MM.1S (cell line): Measurements from ENCODE around the gene FGF14.
"Not testable (repeated sequence)": the region's sequence is repeated elsewhere in the genome, so short reads cannot be mapped to it uniquely, and the experiment has no call there.

ENCODE experiments used
- DNase-seq: peaks from one replicate; pipeline ENCODE4 v3.0.0-alpha.2; 2015
- H2AFZ ChIP-seq: fragments of 300-600 bp; sonication (generic); 2 replicates; pipeline ENCODE4 v1.6.0; 2016; ENCODE audit warnings: antibody characterized with exemption, low read length
- H3F3A ChIP-seq: fragments of 300-600 bp; sonication (generic); 2 replicates; pipeline ENCODE4 v1.6.1; 2016; ENCODE audit warnings: mild to moderate bottlenecking, antibody characterized with exemption, low read length, moderate library complexity, mixed read lengths; ENCODE audit not compliant: insufficient read depth
- H3K27ac ChIP-seq: fragments of 300-600 bp; sonication (generic); 2 replicates; pipeline ENCODE4 v1.5.1; 2016; ENCODE audit warnings: mild to moderate bottlenecking, low read length
- H3K27me3 ChIP-seq: fragments of 300-600 bp; sonication (generic); replicated peaks from 2 replicates; pipeline ENCODE4 v1.6.0; 2016; ENCODE audit warnings: low read length; ENCODE audit not compliant: insufficient read depth
- H3K36me3 ChIP-seq: fragments of 300-600 bp; sonication (generic); replicated peaks from 2 replicates; pipeline ENCODE4 v1.6.1; 2016; ENCODE audit warnings: mild to moderate bottlenecking, low read length, mixed read lengths; ENCODE audit not compliant: insufficient read depth
- H3K4me1 ChIP-seq: fragments of 300-600 bp; sonication (generic); 2 replicates; pipeline ENCODE4 v1.6.1; 2016; ENCODE audit warnings: low read length, mixed read lengths
- H3K4me2 ChIP-seq: fragments of 300-600 bp; sonication (generic); 2 replicates; pipeline ENCODE4 v1.6.0; 2016; ENCODE audit warnings: low read depth, low read length
- H3K4me3 ChIP-seq: fragments of 300-600 bp; sonication (generic); 2 replicates; pipeline ENCODE4 v1.5.1; 2016; ENCODE audit warnings: low read length, mixed read lengths
- H3K79me2 ChIP-seq: fragments of 300-600 bp; sonication (generic); 2 replicates; pipeline ENCODE4 v1.6.1; 2016; ENCODE audit warnings: mixed run types, low read length, mixed read lengths
- H3K9ac ChIP-seq: fragments of 300-600 bp; sonication (generic); 2 replicates; pipeline ENCODE4 v1.6.1; 2016; ENCODE audit warnings: low read length, mixed read lengths
- H3K9me2 ChIP-seq: fragments of 300-600 bp; sonication (generic); replicated peaks from 2 replicates; pipeline ENCODE4 v1.6.1; 2016; ENCODE audit warnings: mild to moderate bottlenecking, low read length, mixed read lengths; ENCODE audit not compliant: insufficient read depth
- H3K9me3 ChIP-seq: fragments of 300-600 bp; sonication (generic); replicated peaks from 2 replicates; pipeline ENCODE4 v1.6.1; 2016; ENCODE audit warnings: mild to moderate bottlenecking, low read length, mixed read lengths; ENCODE audit not compliant: insufficient read depth
- H4K20me1 ChIP-seq: fragments of 300-600 bp; sonication (generic); 2 replicates; pipeline ENCODE4 v1.6.1; 2016; ENCODE audit warnings: mild to moderate bottlenecking, low read length, moderate library complexity, mixed read lengths; ENCODE audit not compliant: insufficient read depth
- CTCF ChIP-seq: fragments of 300-600 bp; sonication (generic); IDR thresholded peaks from 2 replicates; pipeline ENCODE4 v1.5.1; 2016; ENCODE audit warnings: antibody characterized with exemption, low read length, mixed read lengths
- EZH2 ChIP-seq: fragments of 300-600 bp; sonication (generic); optimal IDR thresholded peaks from 2 replicates; pipeline ENCODE3; 2017; ENCODE audit warnings: low read depth, mild to moderate bottlenecking, antibody characterized with exemption, low read length, mixed read lengths
- EZH2phosphoT487 ChIP-seq: fragments of 300-600 bp; sonication (generic); IDR thresholded peaks from 2 replicates; pipeline ENCODE4 v1.6.1; 2018; ENCODE audit warnings: antibody characterized with exemption, low read length

FGF14 gene

GRCh38 chr13:102139626-102140025, 262.2 kb downstream of the FGF14 start:
- H3K4me1 ChIP-seq, result no peaks in the 10 kb centered on the region
- H3K4me3 ChIP-seq, result no peak overlapping the region
- H3K27ac ChIP-seq, result no peak overlapping the region

GRCh38 chr13:102138635-102139190, 263.1 kb downstream of the FGF14 start:
- Histone ChIP-seq H3K27me3 (no peaks in the 10 kb centered on the region), H3K9me3 (no peaks in the 10 kb centered on the region), H3K36me3 (no peaks in the 10 kb centered on the region), H3K4me1 (no peaks in the 10 kb centered on the region), H3K4me2 (no peak overlapping the region), H2AFZ (no peak overlapping the region), H3K9ac (no peak overlapping the region), H3K79me2 (no peaks in the 10 kb centered on the region), H4K20me1 (no peaks in the 10 kb centered on the region), H3K4me3 (no peak overlapping the region), H3K27ac (no peak overlapping the region), H3K9me2 (no peaks in the 10 kb centered on the region), H3F3A (no peaks in the 10 kb centered on the region)
- no peak for TF ChIP-seq CTCF
- TF ChIP-seq EZH2phosphoT487, result no peak
- TF ChIP-seq EZH2, result no peak
- no peak for DNase-seq

More at GRCh38 chr13:102139626-102140025, 262.2 kb downstream of the FGF14 start:
- Histone ChIP-seq H3K36me3 (no peaks in the 10 kb centered on the region), H3K79me2 (no peaks in the 10 kb centered on the region), H3K9me2 (no peaks in the 10 kb centered on the region), H4K20me1 (no peaks in the 10 kb centered on the region), H2AFZ (no peak overlapping the region), H3K27me3 (no peaks in the 10 kb centered on the region), H3K9ac (no peak overlapping the region), H3K4me2 (no peak overlapping the region), H3K9me3 (no peaks in the 10 kb centered on the region), H3F3A (no peaks in the 10 kb centered on the region)
- no peak for DNase-seq
- TF ChIP-seq EZH2, result no peak
- no peak for TF ChIP-seq CTCF
- TF ChIP-seq EZH2phosphoT487, result no peak

- H3K79me2 ChIP-seq, H2AFZ ChIP-seq, H3K27me3 ChIP-seq, H3K4me3 ChIP-seq, H3K9me3 ChIP-seq, H3K4me1 ChIP-seq, H3K9ac ChIP-seq, H3K4me2 ChIP-seq, H3K9me2 ChIP-seq, H4K20me1 ChIP-seq, DNase-seq, H3K27ac ChIP-seq, H3F3A ChIP-seq, H3K36me3 ChIP-seq: not testable (repeated sequence)
These were observed 263.9 kb downstream of the FGF14 start for GRCh38 chr13:102137904-102138303.

GRCh38 chr13:102136735-102137296, 265.0 kb downstream of the FGF14 start:
- H4K20me1 ChIP-seq, result no peaks in the 10 kb centered on the region
- DNase-seq, result no peak
- no peak for TF ChIP-seq EZH2phosphoT487
- no peak for TF ChIP-seq CTCF
- TF ChIP-seq EZH2, result no peak

More at GRCh38 chr13:102136735-102137296, 265.0 kb downstream of the FGF14 start:
- no peak overlapping the region for H3K9ac ChIP-seq
- H3K4me1 ChIP-seq, result no peaks in the 10 kb centered on the region
- no peak overlapping the region for H3K27ac ChIP-seq
- no peaks in the 10 kb centered on the region for H3F3A ChIP-seq
- no peaks in the 10 kb centered on the region for H3K27me3 ChIP-seq
- no peaks in the 10 kb centered on the region for H3K79me2 ChIP-seq
- H3K9me3 ChIP-seq, result no peaks in the 10 kb centered on the region
- H3K9me2 ChIP-seq, result no peaks in the 10 kb centered on the region
- no peak overlapping the region for H3K4me3 ChIP-seq
- no peak overlapping the region for H2AFZ ChIP-seq
- H3K4me2 ChIP-seq, result no peak overlapping the region
- no peaks in the 10 kb centered on the region for H3K36me3 ChIP-seq
